ENCODE data around the gene DUOXA2.

The DUOXA2 gene

GRCh38 chr15:45115312-45115820 lies 1.2 kb downstream of the DUOXA2 start:
- no peak for DNase-seq (ENCODE audit: low read depth)
- no peak for TF ChIP-seq CTCF (conservative IDR thresholded peaks at IDR 0.05; ENCODE audit: low read depth, low read length)
- no peak overlapping the region for H3K4me3 ChIP-seq (ENCODE audit: low read length)

GRCh38 chr15:45116006-45116481 lies 1.9 kb downstream of the DUOXA2 start:
- H3K4me3 ChIP-seq (ENCODE audit: low read length) = no peak overlapping the region
- no peak for TF ChIP-seq CTCF (conservative IDR thresholded peaks at IDR 0.05; ENCODE audit: low read depth, low read length)

GRCh38 chr15:45116482-45117307 lies 2.6 kb downstream of the DUOXA2 start:
- no peak for TF ChIP-seq CTCF (conservative IDR thresholded peaks at IDR 0.05; ENCODE audit: low read depth, low read length)

More at GRCh38 chr15:45116006-45116481, 1.9 kb downstream of the DUOXA2 start:
- no peak for DNase-seq (ENCODE audit: low read depth)

GRCh38 chr15:45117308-45118130 lies 3.4 kb downstream of the DUOXA2 start:
- DNase-seq (ENCODE audit: low read depth) = no peak
- TF ChIP-seq CTCF (conservative IDR thresholded peaks at IDR 0.05; ENCODE audit: low read depth, low read length) = no peak
- peak overlapping the region; percentile 15 for H3K4me3 ChIP-seq (ENCODE audit: low read length)

More at GRCh38 chr15:45116482-45117307, 2.6 kb downstream of the DUOXA2 start:
- H3K4me3 ChIP-seq (ENCODE audit: low read length) = no peak overlapping the region
- DNase-seq (ENCODE audit: low read depth) = no peak

GRCh38 chr15:45118131-45118588 lies 4.0 kb downstream of the DUOXA2 start:
- no peak overlapping the region for H3K4me3 ChIP-seq (ENCODE audit: low read length)
- peak; percentile 100 for TF ChIP-seq CTCF (conservative IDR thresholded peaks at IDR 0.05; ENCODE audit: low read depth, low read length)
- DNase-seq (ENCODE audit: low read depth) = peak; percentile 58

GRCh38 chr15:45118996-45119395 lies 4.9 kb downstream of the DUOXA2 start:
- DNase-seq (ENCODE audit: low read depth) = no peak
- no peak for TF ChIP-seq CTCF (conservative IDR thresholded peaks at IDR 0.05; ENCODE audit: low read depth, low read length)
- H3K4me3 ChIP-seq (ENCODE audit: low read length) = no peak overlapping the region
